Glomerular endothelial cell (primary cell): ENCODE data around the gene PLCB3. TPM values are rescaled to one million over a fixed set of nuclear protein-coding genes. Genes with fewer than 3 reads are reported as not detected.
A peak's percentile ranks its signal among the peaks of the same experiment; 100 is the strongest.

Experiments
- DNase-seq: peaks from one replicate; pipeline ENCODE4 v3.0.0-alpha.2; 2011; ENCODE audit warnings: low read depth, low spot score; ENCODE audit errors: extremely low read depth
- total RNA-seq: library from RNA; depleted of rRNA; stranded (reverse); fragments of >200 nt; gene quantifications from 2 replicates; pipeline ENCODE4 v1.2.3, GENCODE V29; 2015

PLCB3 gene
- total RNA-seq, 1 donor from 2014 or later, result 62.2 TPM

DNA sequence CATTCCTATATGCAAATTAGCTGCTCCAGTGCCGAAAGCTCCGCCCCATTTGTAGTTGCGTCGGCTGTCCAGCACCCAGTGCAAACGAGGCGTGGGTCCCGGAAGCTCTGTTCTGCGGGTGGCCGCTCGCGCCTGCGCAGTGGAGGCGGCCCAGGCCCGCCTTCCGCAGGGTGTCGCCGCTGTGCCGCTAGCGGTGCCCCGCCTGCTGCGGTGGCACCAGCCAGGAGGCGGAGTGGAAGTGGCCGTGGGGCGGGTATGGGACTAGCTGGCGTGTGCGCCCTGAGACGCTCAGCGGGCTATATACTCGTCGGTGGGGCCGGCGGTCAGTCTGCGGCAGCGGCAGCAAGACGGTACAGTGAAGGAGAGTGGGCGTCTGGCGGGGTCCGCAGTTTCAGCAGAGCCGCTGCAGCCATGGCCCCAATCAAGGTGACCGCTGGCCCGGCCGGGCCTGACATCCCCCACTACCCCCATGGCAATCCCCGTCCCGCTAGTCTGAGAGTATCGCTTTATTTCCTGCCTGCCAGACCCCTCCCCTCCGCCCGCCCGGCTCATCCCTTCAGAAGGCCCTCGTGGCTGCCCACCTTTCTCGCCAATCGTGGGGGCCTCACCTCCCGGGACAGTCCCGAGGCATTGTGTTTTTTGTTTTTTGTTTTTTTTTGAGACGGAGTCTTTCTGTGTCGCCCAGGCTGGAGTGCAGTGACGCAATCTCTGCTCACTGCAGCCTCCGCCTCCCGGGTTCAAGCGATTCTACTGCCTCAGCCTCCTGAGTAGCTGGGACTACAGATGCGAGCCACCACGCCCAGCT, 66.8 kb downstream of the PLCB3 start, which contains the start of gene PRDX5:
PRDX5 (plus strand) TSS at position 161 of the 805 bp plus-strand sequence; CDS start at position 256, 95 bp downstream.
- peak; percentile 61 for DNase-seq

Other genes with a start within 250 kb of the PLCB3 start
- not detected in 2 replicates for gene FLRT1, start 215.6 kb upstream of the PLCB3 start, total RNA-seq
- 22.1 and 26.0 TPM in 2 replicates for gene MACROD1, start 85.4 kb upstream of the PLCB3 start, total RNA-seq
- 199 and 219 TPM in 2 replicates for gene STIP1, start 65.4 kb upstream of the PLCB3 start, total RNA-seq
- 31.7 and 38.9 TPM in 2 replicates for gene FERMT3, start 44.8 kb upstream of the PLCB3 start, total RNA-seq
- gene TRPT1, start 25.3 kb upstream of the PLCB3 start, total RNA-seq, result 39.7 and 47.4 TPM in 2 replicates
- gene NUDT22, start 25.3 kb upstream of the PLCB3 start, total RNA-seq, result 50.7 and 53.5 TPM in 2 replicates
- gene DNAJC4, start 21.0 kb upstream of the PLCB3 start, total RNA-seq, result 19.1 and 27.2 TPM in 2 replicates
- gene VEGFB, start 16.9 kb upstream of the PLCB3 start, total RNA-seq, result 65.9 and 69.2 TPM in 2 replicates
- 52.4 and 52.8 TPM in 2 replicates for gene FKBP2, start 10.4 kb upstream of the PLCB3 start, total RNA-seq
- 316 and 365 TPM in 2 replicates for gene PPP1R14B, start 4.6 kb upstream of the PLCB3 start, total RNA-seq
- 121 and 150 TPM in 2 replicates for gene BAD, start 33.1 kb downstream of the PLCB3 start, total RNA-seq
- gene GPR137, start 34.3 kb downstream of the PLCB3 start, total RNA-seq, result 28.1 and 41.5 TPM in 2 replicates
- gene KCNK4, start 39.8 kb downstream of the PLCB3 start, total RNA-seq, result not detected in 2 replicates
- gene CATSPERZ, start 48.8 kb downstream of the PLCB3 start, total RNA-seq, result not detected in 2 replicates
- 46.9 and 47.2 TPM in 2 replicates for gene ESRRA, start 54.0 kb downstream of the PLCB3 start, total RNA-seq
- gene TRMT112, start 66.0 kb downstream of the PLCB3 start, total RNA-seq, result 217 and 259 TPM in 2 replicates
- gene PRDX5, start 66.6 kb downstream of the PLCB3 start, total RNA-seq, result 305 and 480 TPM in 2 replicates
- gene CCDC88B, start 88.7 kb downstream of the PLCB3 start, total RNA-seq, result 3.2 and 3.4 TPM in 2 replicates
- gene RPS6KA4, start 107.6 kb downstream of the PLCB3 start, total RNA-seq, result 42.1 and 49.0 TPM in 2 replicates